GM12891 (cell line): ENCODE results near the gene RRAS.

Experiments
- DNase-seq: peaks from one replicate; pipeline ENCODE4 v3.0.0; 2011; ENCODE audit warnings: low spot score; ENCODE audit not compliant: insufficient read length
- FAIRE-seq: peaks from 2 replicates; lab custom pipeline; 2011; peaks lifted over from hg19 to GRCh38; lab: Jason Lieb, UNC
- PAX5 ChIP-seq: IDR thresholded peaks from 2 replicates; pipeline ENCODE4 v1.6.1; 2011; ENCODE audit warnings: low read length, moderate library complexity, mild to moderate bottlenecking; ENCODE audit not compliant: insufficient read depth, severe bottlenecking
- POLR2A ChIP-seq: IDR thresholded peaks from 2 replicates; pipeline ENCODE4 v1.6.1; 2011; ENCODE audit warnings: low read depth, low read length, control low read depth
- POLR2AphosphoS5 ChIP-seq: IDR thresholded peaks from 2 replicates; pipeline ENCODE4 v1.6.1; 2011; ENCODE audit warnings: low read depth, low read length, control low read depth
- POU2F2 ChIP-seq: IDR thresholded peaks from 2 replicates; pipeline ENCODE4 v1.6.1; 2011; ENCODE audit warnings: low read depth, mild to moderate bottlenecking, control low read depth, low read length, moderate library complexity
- SPI1 ChIP-seq: IDR thresholded peaks from 2 replicates; pipeline ENCODE4 v1.6.1; 2011; ENCODE audit warnings: low read depth, low read length, control low read depth
- TAF1 ChIP-seq: IDR thresholded peaks from 2 replicates; pipeline ENCODE4 v1.6.1; 2011; ENCODE audit warnings: low read depth, low read length, control low read depth

The RRAS gene

GRCh38 chr19:49597703-49597974 is 42.3 kb downstream of the RRAS start:
- no peak for TF ChIP-seq POLR2AphosphoS5
- no peak for TF ChIP-seq TAF1
- TF ChIP-seq SPI1 = no peak
- TF ChIP-seq POLR2A = no peak
- TF ChIP-seq POU2F2 = no peak
- no peak for TF ChIP-seq PAX5
- DNase-seq = no peak
- no peak for FAIRE-seq

GRCh38 chr19:49596954-49597702 is 42.8 kb downstream of the RRAS start:
- FAIRE-seq (no peak), DNase-seq (no peak)
- TF ChIP-seq TAF1 (no peak), PAX5 (no peak), SPI1 (no peak), POLR2AphosphoS5 (no peak), POLR2A (no peak), POU2F2 (no peak)

DNA sequence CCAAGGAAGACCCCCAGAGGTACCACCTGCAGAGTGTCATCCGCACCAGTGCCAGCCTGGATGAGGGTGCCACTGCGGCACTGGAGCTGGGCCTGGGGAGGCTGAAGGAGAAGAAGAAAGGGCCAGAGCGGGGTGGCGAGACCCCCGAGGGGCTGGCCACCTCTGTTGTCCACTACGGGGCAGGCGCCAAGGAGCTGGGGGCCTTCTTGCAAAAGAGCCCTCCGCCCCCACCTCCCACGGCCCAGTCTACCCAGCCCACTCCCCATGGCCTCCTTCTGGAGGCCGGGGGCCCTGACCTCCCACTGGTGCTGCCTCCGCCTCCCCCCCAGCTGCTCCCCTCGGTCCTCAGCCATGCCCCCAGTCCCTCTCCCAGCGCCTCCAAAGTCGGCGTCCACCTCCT is 43.5 kb downstream of the RRAS start:
- TF ChIP-seq POU2F2 (no peak), PAX5 (no peak), SPI1 (no peak), POLR2AphosphoS5 (no peak), POLR2A (no peak), TAF1 (no peak)
- no peak for DNase-seq
- FAIRE-seq = no peak

GRCh38 chr19:49595819-49596404 is 44.0 kb downstream of the RRAS start:
- no peak for FAIRE-seq
- no peak for TF ChIP-seq POU2F2
- TF ChIP-seq POLR2AphosphoS5 = no peak
- TF ChIP-seq SPI1 = no peak
- DNase-seq = no peak

- no peak for TF ChIP-seq SPI1
- TF ChIP-seq POLR2A = no peak
- TF ChIP-seq PAX5 = no peak
- no peak for TF ChIP-seq TAF1
- TF ChIP-seq POU2F2 = no peak
- TF ChIP-seq POLR2AphosphoS5 = no peak
- FAIRE-seq (no peak), DNase-seq (no peak)
These were observed 44.7 kb downstream of the RRAS start for GRCh38 chr19:49594993-49595818.

DNA sequence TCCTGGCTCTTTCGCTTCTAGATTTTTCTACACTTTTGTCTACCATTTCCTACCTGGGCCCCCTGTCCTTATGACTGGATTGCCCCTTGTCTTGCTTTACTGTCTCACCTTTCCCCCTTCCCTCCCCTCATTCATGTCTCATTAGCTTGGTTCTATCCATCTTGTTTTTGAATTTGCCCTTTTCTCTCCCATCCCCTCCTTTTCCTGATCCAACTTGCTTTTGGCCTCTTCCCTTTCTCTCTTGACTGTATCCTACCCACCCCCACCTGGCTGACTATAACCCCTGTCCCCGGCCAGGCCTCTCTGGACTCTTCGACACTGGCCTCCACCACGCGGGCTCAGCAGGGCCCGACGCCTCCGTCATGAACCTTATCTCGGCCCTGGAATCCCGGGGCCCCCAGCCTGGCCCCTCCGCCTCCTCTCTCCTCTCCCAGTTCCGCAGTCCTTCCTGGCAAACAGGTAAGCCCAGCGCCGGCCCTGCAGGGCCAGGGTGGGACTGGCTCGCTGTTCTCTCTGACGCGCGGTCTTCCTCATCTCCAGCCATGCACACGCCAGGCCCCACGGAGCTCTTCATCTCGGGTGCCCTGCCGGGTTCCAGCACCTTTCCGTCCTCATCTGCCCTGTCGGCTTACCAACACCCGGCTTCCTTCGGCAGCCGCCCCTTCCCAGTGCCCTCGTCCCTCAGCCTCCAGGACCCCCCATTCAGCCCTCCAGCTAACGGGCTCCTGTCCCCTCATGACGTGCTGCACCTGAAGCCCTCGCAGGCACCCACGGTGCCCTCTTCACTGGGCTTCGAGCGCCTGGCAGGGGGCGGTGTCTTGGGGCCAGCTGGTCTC is 45.6 kb downstream of the RRAS start:
- no peak for DNase-seq
- no peak for FAIRE-seq
- TF ChIP-seq POU2F2 = no peak
- no peak for TF ChIP-seq TAF1
- TF ChIP-seq PAX5 = no peak

- FAIRE-seq (peak; percentile 100), DNase-seq (peak; percentile 100)
These were observed 46.5 kb downstream of the RRAS start for GRCh38 chr19:49593233-49594113.

GRCh38 chr19:49592486-49593232 is 47.3 kb downstream of the RRAS start:
- TF ChIP-seq POLR2AphosphoS5 = no peak
- no peak for TF ChIP-seq POLR2A
- no peak for TF ChIP-seq POU2F2
- TF ChIP-seq TAF1 = no peak
- no peak for TF ChIP-seq PAX5
- TF ChIP-seq SPI1 = no peak
- peak; percentile 88 for FAIRE-seq
- no peak for DNase-seq

More at GRCh38 chr19:49593233-49594113, 46.5 kb downstream of the RRAS start:
- TF ChIP-seq POLR2AphosphoS5 (no peak), POLR2A (no peak), SPI1 (no peak), TAF1 (no peak), POU2F2 (no peak), PAX5 (no peak)
